SU-DHL-6 (cell line): ENCODE data around the gene RPH3AL.

Experiments used
- H2AFZ ChIP-seq: fragments of 200-600 bp; sonication (generic); 2 replicates; pipeline ENCODE4 v1.6.1; 2014; ENCODE audit warnings: low read depth, mild to moderate bottlenecking, moderate library complexity, mixed read lengths, antibody characterized with exemption, low read length; ENCODE audit not compliant: severe bottlenecking
- H3F3A ChIP-seq: fragments of 200-600 bp; shearing (Covaris generic); 2 replicates; pipeline ENCODE4 v1.6.0; 2016; ENCODE audit warnings: antibody characterized with exemption, mild to moderate bottlenecking; ENCODE audit not compliant: insufficient read depth
- H3K27ac ChIP-seq: fragments of 200-600 bp; sonication (generic); 2 replicates; pipeline ENCODE4 v1.5.1; 2016; ENCODE audit warnings: low read depth, mild to moderate bottlenecking, low read length, moderate library complexity, mixed read lengths
- H3K27me3 ChIP-seq: fragments of 200-600 bp; sonication (generic), shearing (Covaris generic); 2 replicates; pipeline ENCODE4 v1.6.0; 2014; ENCODE audit warnings: mild to moderate bottlenecking, low read length
- H3K36me3 ChIP-seq: fragments of 200-600 bp; sonication (generic); 2 replicates; pipeline ENCODE4 v1.6.1; 2014; ENCODE audit warnings: mild to moderate bottlenecking, low read length, mixed read lengths
- H3K4me2 ChIP-seq: fragments of 300-600, 200-600 bp; shearing (Covaris generic), sonication (generic); 2 replicates; pipeline ENCODE4 v1.6.0; 2014; ENCODE audit warnings: low read length, low read depth, mild to moderate bottlenecking; ENCODE audit not compliant: poor library complexity, severe bottlenecking
- H3K4me3 ChIP-seq: fragments of 200-600 bp; sonication (generic); 2 replicates; pipeline ENCODE4 v1.5.1; 2014; ENCODE audit warnings: antibody characterized with exemption, low read length, mild to moderate bottlenecking, mixed read lengths; ENCODE audit not compliant: insufficient read depth, poor library complexity, severe bottlenecking
- H3K79me2 ChIP-seq: fragments of 200-600 bp; sonication (generic); 2 replicates; pipeline ENCODE4 v1.6.1; 2014; ENCODE audit warnings: mild to moderate bottlenecking, low read length, moderate library complexity; ENCODE audit not compliant: insufficient read depth
- H3K9ac ChIP-seq: fragments of 200-600 bp; sonication (generic); 2 replicates; pipeline ENCODE4 v1.7.0; 2014; ENCODE audit warnings: mild to moderate bottlenecking, low read length
- H3K9me2 ChIP-seq: fragments of 200-600 bp; sonication (generic); replicated peaks from 2 replicates; pipeline ENCODE4 v1.6.1; 2014; ENCODE audit warnings: low read length; ENCODE audit not compliant: insufficient read depth
- H3K9me3 ChIP-seq: fragments of 200-600 bp; sonication (generic); 2 replicates; pipeline ENCODE4 v1.6.1; 2014; ENCODE audit warnings: low read length, mixed read lengths; ENCODE audit not compliant: insufficient read depth
- H4K20me1 ChIP-seq: fragments of 200-600 bp; sonication (generic); 2 replicates; pipeline ENCODE4 v1.6.1; 2014; ENCODE audit warnings: low read depth, mild to moderate bottlenecking, antibody characterized with exemption, low read length, moderate library complexity, mixed read lengths
- CTCF ChIP-seq: fragments of 200-600 bp; sonication (generic); IDR thresholded peaks from one replicate; pipeline ENCODE4 v1.5.1; 2017; ENCODE audit warnings: antibody characterized with exemption, mild to moderate bottlenecking, low read length, moderate library complexity; ENCODE audit not compliant: insufficient read depth, poor library complexity, severe bottlenecking
- EZH2phosphoT487 ChIP-seq: fragments of 200-600 bp; sonication (generic), shearing (Covaris generic); conservative IDR thresholded peaks from 2 replicates; pipeline ENCODE4 v1.6.1; 2018; ENCODE audit warnings: mild to moderate bottlenecking, antibody characterized with exemption, low read length, moderate library complexity, mixed read lengths

The RPH3AL gene

GRCh38 chr17:258906-259305 lies 93.7 kb downstream of the RPH3AL start:
- Histone ChIP-seq H3K4me3 (no peak overlapping the region), H3K9me3 (no peaks in the 10 kb centered on the region), H3F3A (no peaks in the 10 kb centered on the region), H4K20me1 (no peaks in the 10 kb centered on the region), H3K27ac (no peak overlapping the region), H3K27me3 (no peaks in the 10 kb centered on the region), H2AFZ (no peak overlapping the region), H3K79me2 (no peaks in the 10 kb centered on the region), H3K9ac (no peak overlapping the region), H3K36me3 (no peaks in the 10 kb centered on the region), H3K4me2 (no peak overlapping the region), H3K9me2 (no peaks in the 10 kb centered on the region)
- TF ChIP-seq CTCF (no peak), EZH2phosphoT487 (no peak)

DNA sequence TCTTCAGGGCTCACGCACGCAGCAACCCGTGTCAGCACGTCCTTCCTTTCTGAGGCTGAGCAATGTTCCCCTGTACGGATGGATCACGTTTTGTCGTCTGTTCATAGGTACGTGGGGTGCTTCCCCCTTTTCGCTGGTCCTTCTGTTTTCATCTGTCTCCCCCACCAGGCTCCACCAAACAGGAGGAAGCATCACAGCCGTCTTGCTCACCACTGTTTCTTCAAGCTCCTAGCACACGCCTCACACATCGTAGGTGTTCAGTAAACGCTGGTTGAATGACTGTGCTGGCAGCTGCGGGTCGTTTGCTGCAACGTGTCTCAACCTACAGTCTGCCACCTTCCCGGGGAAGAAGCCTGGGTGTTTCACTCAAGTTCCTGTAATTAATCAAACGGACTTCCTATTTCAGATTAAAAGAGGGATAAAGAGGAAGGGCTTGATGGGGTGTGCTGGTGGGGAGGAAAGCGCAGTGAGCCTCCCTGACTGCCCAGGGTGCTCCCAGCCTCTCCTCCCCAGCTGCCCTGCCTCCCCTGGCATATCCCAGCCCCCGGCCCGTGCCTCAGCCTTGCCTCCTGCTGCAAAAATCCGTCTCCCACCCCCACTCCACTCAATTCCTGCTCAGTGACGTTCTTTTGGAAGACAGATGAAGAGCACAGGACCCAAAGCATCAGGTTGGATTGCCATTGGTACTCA lies 94.4 kb downstream of the RPH3AL start:
- no peaks in the 10 kb centered on the region for H3K9me3 ChIP-seq
- no peak overlapping the region for H3K27ac ChIP-seq
- no peak overlapping the region for H2AFZ ChIP-seq
- H3K36me3 ChIP-seq, result no peaks in the 10 kb centered on the region
- TF ChIP-seq CTCF (no peak), EZH2phosphoT487 (no peak)
- H3K4me3 ChIP-seq, result no peak overlapping the region
- H4K20me1 ChIP-seq, result no peaks in the 10 kb centered on the region
- H3K9me2 ChIP-seq, result no peaks in the 10 kb centered on the region
- no peaks in the 10 kb centered on the region for H3K79me2 ChIP-seq
- H3K9ac ChIP-seq, result no peak overlapping the region
- H3K27me3 ChIP-seq, result no peaks in the 10 kb centered on the region
- H3F3A ChIP-seq, result no peaks in the 10 kb centered on the region
- no peak overlapping the region for H3K4me2 ChIP-seq

- Histone ChIP-seq H3K27ac (no peak overlapping the region), H3K4me2 (no peak overlapping the region), H3K9ac (no peak overlapping the region), H3K79me2 (no peaks in the 10 kb centered on the region), H3K9me2 (no peaks in the 10 kb centered on the region), H3K36me3 (no peaks in the 10 kb centered on the region), H3K4me3 (no peak overlapping the region), H3K9me3 (no peaks in the 10 kb centered on the region), H3F3A (no peaks in the 10 kb centered on the region), H2AFZ (no peak overlapping the region), H4K20me1 (no peaks in the 10 kb centered on the region), H3K27me3 (no peaks in the 10 kb centered on the region)
- TF ChIP-seq EZH2phosphoT487 (no peak), CTCF (no peak)
These were observed 99.3 kb downstream of the RPH3AL start for GRCh38 chr17:253091-253846.
